ENCODE results near the gene STK36. TPM values are rescaled to one million over a fixed set of nuclear protein-coding genes. Genes with fewer than 3 reads are reported as not detected.

The STK36 gene
- total RNA-seq, 3 donors from 2014 or later (not counting 1 experiment from before 2014, with no cell fraction given): 20.0 to 20.3 (median 20.2) TPM

GRCh38 chr2:218718058-218718457, 46.2 kb downstream of the STK36 start:
- no peak overlapping the region for H3K4me3 ChIP-seq (ENCODE audit: low read length)
- H3K27me3 ChIP-seq (ENCODE audit: control insufficient read depth, insufficient read depth, low read length): no peaks in the 10 kb centered on the region
- Mint-ChIP-seq H3K9me3 (no peaks in the 10 kb centered on the region), H3K27ac (no peak overlapping the region), H3K36me3 (no peaks in the 10 kb centered on the region), H3K27me3 (ENCODE audit: low read depth in 2 of 2) (no peaks in the 10 kb centered on the region), H3K4me3 (no peak overlapping the region), H3K4me1 (peaks cover 8 to 31% of the 10 kb centered on the region in 2 donors)
- no peaks in the 10 kb centered on the region for H3K4me1 ChIP-seq (ENCODE audit: control insufficient read depth, insufficient read depth, low read length)
- peaks cover 5% of the 10 kb centered on the region for H3K36me3 ChIP-seq (ENCODE audit: control insufficient read depth, insufficient read depth, low read length)
- H3K27ac ChIP-seq (ENCODE audit: low read length): no peak overlapping the region
- WGBS (ENCODE audit: insufficient coverage): 95% methylated on average over 7 of the region's 7 CpGs
- no peaks in the 10 kb centered on the region for H3K9me3 ChIP-seq (ENCODE audit: control insufficient read depth, insufficient read depth, low read length)
- no peak for TF ChIP-seq CTCF (IDR thresholded peaks at IDR 0.05)
- DNase-seq (no peak), ATAC-seq (no peak)
- intact Hi-C loops (cut with micrococcal nuclease): no loop called here

- Histone ChIP-seq H3K4me3 (ENCODE audit: low read length) (no peak overlapping the region), H3K9me3 (ENCODE audit: control insufficient read depth, insufficient read depth, low read length) (no peaks in the 10 kb centered on the region), H3K4me1 (ENCODE audit: control insufficient read depth, insufficient read depth, low read length) (no peaks in the 10 kb centered on the region), H3K27ac (ENCODE audit: low read length) (no peak overlapping the region), H3K36me3 (ENCODE audit: control insufficient read depth, insufficient read depth, low read length) (peaks cover 5% of the 10 kb centered on the region), H3K27me3 (ENCODE audit: control insufficient read depth, insufficient read depth, low read length) (no peaks in the 10 kb centered on the region)
- no peak for DNase-seq
- H3K27me3 Mint-ChIP-seq (ENCODE audit: low read depth in 2 of 2): no peaks in the 10 kb centered on the region
- no peak overlapping the region for H3K27ac Mint-ChIP-seq
- ATAC-seq: no peak
- no peaks in the 10 kb centered on the region for H3K9me3 Mint-ChIP-seq
- 78% methylated on average over 3 of the region's 3 CpGs for WGBS (ENCODE audit: insufficient coverage)
- H3K4me1 Mint-ChIP-seq: peaks cover 16 to 23% of the 10 kb centered on the region in 2 donors
- H3K36me3 Mint-ChIP-seq: no peaks in the 10 kb centered on the region
- H3K4me3 Mint-ChIP-seq: no peak overlapping the region
- TF ChIP-seq CTCF (IDR thresholded peaks at IDR 0.05): no peak
- intact Hi-C loops (cut with micrococcal nuclease): no loop called here
These were observed 47.6 kb downstream of the STK36 start for GRCh38 chr2:218719457-218719856.

GRCh38 chr2:218720048-218721041, 48.5 kb downstream of the STK36 start:
- intact Hi-C loops (cut with micrococcal nuclease): no loop called here
- Histone ChIP-seq H3K36me3 (ENCODE audit: control insufficient read depth, insufficient read depth, low read length) (peaks cover 5% of the 10 kb centered on the region), H3K4me1 (ENCODE audit: control insufficient read depth, insufficient read depth, low read length) (no peaks in the 10 kb centered on the region), H3K4me3 (ENCODE audit: low read length) (no peak overlapping the region), H3K9me3 (ENCODE audit: control insufficient read depth, insufficient read depth, low read length) (no peaks in the 10 kb centered on the region), H3K27me3 (ENCODE audit: control insufficient read depth, insufficient read depth, low read length) (no peaks in the 10 kb centered on the region), H3K27ac (ENCODE audit: low read length) (no peak overlapping the region)
- Mint-ChIP-seq H3K36me3 (no peaks in the 10 kb centered on the region), H3K27me3 (ENCODE audit: low read depth in 2 of 2) (no peaks in the 10 kb centered on the region), H3K4me1 (peaks cover 16 to 23% of the 10 kb centered on the region in 2 donors), H3K9me3 (no peaks in the 10 kb centered on the region), H3K27ac (no peak overlapping the region), H3K4me3 (no peak overlapping the region)
- 92% methylated on average over 19 of the region's 19 CpGs for WGBS (ENCODE audit: insufficient coverage)
- no peak for TF ChIP-seq CTCF (IDR thresholded peaks at IDR 0.05)
- DNase-seq: no peak
- no peak for ATAC-seq

Data from natural killer cell (primary cell).